Endothelial cell of umbilical vein (primary cell): Measurements from ENCODE around the gene PPIL1. TPM values are rescaled to one million over a fixed set of nuclear protein-coding genes. Genes with fewer than 3 reads are reported as not detected.
A peak's percentile ranks its signal among the peaks of the same experiment; 100 is the strongest.

Experiments used
- BruUV-seq: library from RNA; stranded (reverse); fragments of 400-500 nt; replicated peaks from 2 replicates; lab custom pipeline; 2021; lab: Mats Ljungman, UMichigan
- CTCF ChIA-PET: fragments of 300-600, 350-600 bp; sonication (Branson Sonifier 250); formaldehyde crosslinking; loops from one replicate; lab custom pipeline; 2021; ENCODE audit warnings: antibody characterized with exemption, inconsistent platforms; lab: Charles Lee
- POLR2A ChIA-PET: fragments of 300-600, 350-600 bp; sonication (Branson Sonifier 250); formaldehyde crosslinking; loops from one replicate; lab custom pipeline; 2021; ENCODE audit warnings: antibody characterized with exemption, inconsistent platforms; lab: Charles Lee
- DNase-seq: peaks from one replicate; pipeline ENCODE4 v3.0.0-alpha.2; 2011; ENCODE audit warnings: low read depth, low spot score
- FAIRE-seq: peaks from 2 replicates; lab custom pipeline; 2011; peaks lifted over from hg19 to GRCh38; lab: Jason Lieb, UNC
- H2AFZ ChIP-seq: 2 replicates; pipeline ENCODE4 v1.6.0; 2012; ENCODE audit warnings: low read depth, low read length, control low read depth, inconsistent platforms
- H3K27ac ChIP-seq: 2 replicates; pipeline ENCODE4 v1.5.1; 2011; ENCODE audit warnings: low read depth, mild to moderate bottlenecking, control low read depth, low read length, moderate library complexity; ENCODE audit not compliant: insufficient read depth
- H3K27me3 ChIP-seq, 2 experiments: 2 replicates each; pipeline versions ENCODE4 v1.6.0 to v1.6.1; 2011; ENCODE audit warnings: low read length in 2 of 2, mixed read lengths in 1 of 2; ENCODE audit not compliant: control insufficient read depth in 2 of 2, insufficient read depth in 2 of 2
- H3K36me3 ChIP-seq, 2 experiments: 2 replicates in 1 of 2; 3 replicates in 1 of 2; pipeline ENCODE4 v1.5.1; 2011; ENCODE audit warnings: low read length in 2 of 2, mild to moderate bottlenecking in 1 of 2, moderate library complexity in 1 of 2; ENCODE audit not compliant: control insufficient read depth in 2 of 2, insufficient read depth in 2 of 2; ENCODE audit errors: extremely low read depth in 1 of 2
- H3K4me1 ChIP-seq: 3 replicates; pipeline ENCODE4 v1.5.1; 2011; ENCODE audit warnings: mild to moderate bottlenecking, low read length; ENCODE audit not compliant: control insufficient read depth, insufficient read depth; ENCODE audit errors: extremely low read depth
- H3K4me2 ChIP-seq: 2 replicates; pipeline ENCODE4 v1.6.1; 2011; ENCODE audit warnings: low read length, control low read depth, mixed read lengths; ENCODE audit not compliant: insufficient read depth
- H3K4me3 ChIP-seq, 3 experiments: fragments of 200-600 bp in 1 of 3; sonication (generic), shearing (Covaris generic) in 1 of 3; replicated peaks in 1 of 3; 2 replicates each; pipeline ENCODE4 v1.5.1; 2011 to 2016; ENCODE audit warnings: control low read depth in 3 of 3, low read length in 3 of 3, mild to moderate bottlenecking in 2 of 3, inconsistent platforms in 1 of 3, low read depth in 1 of 3, moderate library complexity in 1 of 3; ENCODE audit not compliant: insufficient read depth in 1 of 3
- H3K79me2 ChIP-seq: 2 replicates; pipeline ENCODE4 v1.6.0; 2012; ENCODE audit warnings: low read length, inconsistent platforms; ENCODE audit not compliant: control insufficient read depth, insufficient read depth
- H3K9ac ChIP-seq: replicated peaks from 2 replicates; pipeline ENCODE3; 2011; ENCODE audit warnings: low read length, control low read depth; ENCODE audit not compliant: insufficient read depth; ENCODE audit errors: extremely low read depth
- H3K9me1 ChIP-seq: replicated peaks from 3 replicates; pipeline ENCODE4 v1.6.0; 2011; ENCODE audit warnings: mild to moderate bottlenecking, low read length; ENCODE audit not compliant: control insufficient read depth, insufficient read depth; ENCODE audit errors: extremely low read depth
- H3K9me3 ChIP-seq: replicated peaks from 2 replicates; pipeline ENCODE4 v1.5.1; 2012; ENCODE audit warnings: low read length, inconsistent platforms; ENCODE audit not compliant: control insufficient read depth, insufficient read depth
- H4K20me1 ChIP-seq: replicated peaks from 2 replicates; pipeline ENCODE3; 2011; ENCODE audit warnings: mild to moderate bottlenecking, low read length; ENCODE audit not compliant: control insufficient read depth, insufficient read depth; ENCODE audit errors: extremely low read depth
- EZH2 ChIP-seq: IDR thresholded peaks from 2 replicates; pipeline ENCODE4 v1.6.1; 2012; ENCODE audit warnings: borderline replicate concordance, low read depth, mild to moderate bottlenecking, moderate library complexity, low read length, inconsistent platforms; ENCODE audit not compliant: severe bottlenecking
- FOS ChIP-seq: IDR thresholded peaks from 2 replicates; pipeline ENCODE4 v1.6.1; 2011; ENCODE audit warnings: mild to moderate bottlenecking, low read length, moderate library complexity, borderline replicate concordance; ENCODE audit not compliant: insufficient read depth
- GATA2 ChIP-seq: IDR thresholded peaks from 2 replicates; pipeline ENCODE4 v1.7.0; 2011; ENCODE audit warnings: low read depth, mild to moderate bottlenecking, moderate library complexity, mixed read lengths, low read length; ENCODE audit not compliant: insufficient read length, insufficient read depth
- JUN ChIP-seq: IDR thresholded peaks from 2 replicates; pipeline ENCODE4 v1.6.1; 2011; ENCODE audit warnings: borderline replicate concordance, low read depth; ENCODE audit not compliant: insufficient read length, insufficient read depth
- MAX ChIP-seq: IDR thresholded peaks from 2 replicates; pipeline ENCODE4 v1.6.1; 2011; ENCODE audit not compliant: insufficient read depth, insufficient read length
- MYC ChIP-seq: IDR thresholded peaks from one replicate; pipeline ENCODE4 v1.6.1; 2011; ENCODE audit warnings: mild to moderate bottlenecking, low read depth, low read length
- POLR2A ChIP-seq: IDR thresholded peaks from 2 replicates; pipeline ENCODE4 v1.6.1; 2012; ENCODE audit warnings: low read depth, mild to moderate bottlenecking, control low read depth, low read length
- POLR2AphosphoS5 ChIP-seq: IDR thresholded peaks from 2 replicates; pipeline ENCODE4 v1.6.1; 2012; ENCODE audit warnings: low read depth, mild to moderate bottlenecking, control low read depth, low read length, moderate library complexity; ENCODE audit not compliant: insufficient read depth
- dilution Hi-C: fragments of 300-500 bp; cut with MboI; formaldehyde crosslinking; loops from one replicate; pipeline ENCODE4 v1.15.0; 2019; ENCODE audit warnings: low sequenced_read_pairs; ENCODE audit not compliant: extremely low pct_ligation_motif_present
- intact Hi-C: fragments of 100-400 bp; cut with micrococcal nuclease; formaldehyde crosslinking; loops from one replicate; pipeline ENCODE4 v1.10.0; 2022
- polyA plus RNA-seq, 4 experiments: library from polyadenylated mRNA; depleted of rRNA in 3 of 4; stranded (reverse) in 3 of 4; unstranded in 1 of 4; fragments of >200 nt; gene quantifications; 2 replicates each; pipeline versions ENCODE4 v1.2.1 to v1.2.3, GENCODE V29; 2011 to 2012; ENCODE audit warnings: missing spikeins in 1 of 4
- total RNA-seq: library from RNA; stranded (reverse); gene quantifications from 2 replicates; pipeline ENCODE4 v1.2.3, GENCODE V29; 2021
- TF ChIP-seq, protein P1 (sequence below), 2 donors: IDR thresholded peaks; 1 replicate in 1 of 2; 2 replicates in 1 of 2; pipeline ENCODE4 v1.5.1; 2011; ENCODE audit warnings: low read length in 2 of 2, mild to moderate bottlenecking in 2 of 2, moderate library complexity in 2 of 2, control low read depth in 1 of 2, inconsistent platforms in 1 of 2, low read depth in 1 of 2; ENCODE audit not compliant: insufficient read depth in 1 of 2; ENCODE audit errors: extremely low read depth in 1 of 2

PPIL1 gene
- total and polyA plus RNA-seq, 2 donors (not counting 3 experiments of a cell fraction or from before 2014, with no cell fraction given): 28.6 to 35.6 TPM

GRCh38 chr6:36865835-36866234 lies 8.8 kb downstream of the PPIL1 start:
- no peaks in the 10 kb centered on the region for H4K20me1 ChIP-seq
- ChIA-PET CTCF (interaction anchor here (1.4 to 3.5 kb wide), 4 partner anchors 9 to 152 kb away, joined by 4 to 17 read pairs (median 11); partner anchors contain the start of genes C6orf89 and PPIL1), POLR2A (no interaction called here)
- peaks cover 41% of the 10 kb centered on the region for H3K79me2 ChIP-seq
- no peak overlapping the region for H3K4me3 ChIP-seq
- FAIRE-seq (no peak), DNase-seq (peak; percentile 45)
- H3K9ac ChIP-seq: no peak overlapping the region
- peak overlapping the region; percentile 14 for H3K4me2 ChIP-seq
- H3K9me1 ChIP-seq: no peaks in the 10 kb centered on the region
- intact Hi-C loops (no loop called here), dilution Hi-C loops (no loop called here)
- no peak overlapping the region for H2AFZ ChIP-seq
- no peaks in the 10 kb centered on the region for H3K9me3 ChIP-seq
- TF ChIP-seq GATA2: no peak
- no peak for TF ChIP-seq JUN
- TF ChIP-seq FOS: no peak
- no peak for TF ChIP-seq MAX
- no peak for TF ChIP-seq POLR2AphosphoS5
- TF ChIP-seq POLR2A: no peak
- TF ChIP-seq, protein P1, sequence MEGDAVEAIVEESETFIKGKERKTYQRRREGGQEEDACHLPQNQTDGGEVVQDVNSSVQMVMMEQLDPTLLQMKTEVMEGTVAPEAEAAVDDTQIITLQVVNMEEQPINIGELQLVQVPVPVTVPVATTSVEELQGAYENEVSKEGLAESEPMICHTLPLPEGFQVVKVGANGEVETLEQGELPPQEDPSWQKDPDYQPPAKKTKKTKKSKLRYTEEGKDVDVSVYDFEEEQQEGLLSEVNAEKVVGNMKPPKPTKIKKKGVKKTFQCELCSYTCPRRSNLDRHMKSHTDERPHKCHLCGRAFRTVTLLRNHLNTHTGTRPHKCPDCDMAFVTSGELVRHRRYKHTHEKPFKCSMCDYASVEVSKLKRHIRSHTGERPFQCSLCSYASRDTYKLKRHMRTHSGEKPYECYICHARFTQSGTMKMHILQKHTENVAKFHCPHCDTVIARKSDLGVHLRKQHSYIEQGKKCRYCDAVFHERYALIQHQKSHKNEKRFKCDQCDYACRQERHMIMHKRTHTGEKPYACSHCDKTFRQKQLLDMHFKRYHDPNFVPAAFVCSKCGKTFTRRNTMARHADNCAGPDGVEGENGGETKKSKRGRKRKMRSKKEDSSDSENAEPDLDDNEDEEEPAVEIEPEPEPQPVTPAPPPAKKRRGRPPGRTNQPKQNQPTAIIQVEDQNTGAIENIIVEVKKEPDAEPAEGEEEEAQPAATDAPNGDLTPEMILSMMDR (IDR thresholded peaks at IDR 0.05; ENCODE audit: extremely low read depth in 1 of 2, insufficient read depth in 1 of 2, low read depth in 1 of 2, low read length in 2 of 2): no peak
- no peak for TF ChIP-seq EZH2
- TF ChIP-seq MYC: no peak
- H3K4me1 ChIP-seq: peaks cover 8% of the 10 kb centered on the region
- no peak overlapping the region for H3K27ac ChIP-seq
- H3K36me3 ChIP-seq: peaks cover 4 to 6% of the 10 kb centered on the region in 2 experiments
- H3K27me3 ChIP-seq: no peaks in the 10 kb centered on the region
- BruUV-seq: no TSS peak
